Putamen (tissue), 1 donor: ENCODE measurements around the gene OVOL1.
"Not testable (repeated sequence)": the region's sequence is repeated elsewhere in the genome, so short reads cannot be mapped to it uniquely, and the experiment has no call there.

Experiments used
- DNase-seq: peaks from one replicate; pipeline ENCODE4 v3.0.0-alpha.2; 2016; ENCODE audit warnings: low spot score

Gene OVOL1

DNA sequence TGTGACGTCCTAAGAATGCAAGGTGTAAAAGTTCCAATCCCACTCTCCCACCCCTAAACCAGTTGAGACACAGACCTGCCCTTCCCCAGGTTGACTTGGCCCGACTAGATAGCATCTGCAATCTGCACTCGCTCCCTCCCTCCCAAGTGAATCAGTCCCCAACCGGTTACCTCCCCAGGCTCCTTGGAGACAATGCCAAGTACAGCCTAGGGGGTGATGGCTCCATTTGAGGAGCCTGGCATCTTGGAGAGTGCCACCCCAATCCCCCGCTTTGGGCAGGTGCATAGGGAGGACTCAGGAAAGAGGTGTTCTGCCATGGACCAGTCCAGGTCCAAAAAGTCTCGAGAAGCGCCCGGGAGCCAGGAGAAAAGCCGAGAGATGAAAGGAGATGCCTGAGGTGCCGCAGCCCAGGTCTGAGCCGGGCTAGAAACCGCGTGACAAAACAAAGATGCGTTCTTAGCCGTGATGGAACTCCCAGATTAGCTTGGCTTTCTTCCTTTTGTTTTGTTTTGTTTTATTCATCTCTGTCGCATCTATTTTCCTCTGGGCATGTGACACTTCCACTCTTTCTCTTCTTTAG, 28.2 kb downstream of the OVOL1 start:
- DNase-seq: no peak

DNA sequence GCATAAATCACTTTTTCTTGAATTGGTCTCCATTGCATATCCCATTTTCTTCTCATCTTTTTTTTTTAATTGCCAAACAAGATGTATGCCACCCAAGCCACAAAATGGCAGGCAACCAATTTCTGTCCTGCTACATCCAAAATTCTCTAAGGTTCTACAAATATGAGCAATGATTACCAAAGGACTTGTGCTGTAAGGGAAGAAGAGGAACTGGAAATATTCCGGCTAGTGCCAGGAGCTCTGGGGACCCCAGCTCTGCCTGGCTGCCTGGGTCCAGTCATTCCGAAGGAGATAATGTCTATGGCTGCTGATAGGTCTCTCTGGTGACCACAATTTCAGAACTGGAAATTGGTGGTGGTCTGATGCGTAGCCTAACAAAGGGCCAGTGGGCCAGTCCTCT, 29.8 kb downstream of the OVOL1 start:
- DNase-seq: no peak

DNA sequence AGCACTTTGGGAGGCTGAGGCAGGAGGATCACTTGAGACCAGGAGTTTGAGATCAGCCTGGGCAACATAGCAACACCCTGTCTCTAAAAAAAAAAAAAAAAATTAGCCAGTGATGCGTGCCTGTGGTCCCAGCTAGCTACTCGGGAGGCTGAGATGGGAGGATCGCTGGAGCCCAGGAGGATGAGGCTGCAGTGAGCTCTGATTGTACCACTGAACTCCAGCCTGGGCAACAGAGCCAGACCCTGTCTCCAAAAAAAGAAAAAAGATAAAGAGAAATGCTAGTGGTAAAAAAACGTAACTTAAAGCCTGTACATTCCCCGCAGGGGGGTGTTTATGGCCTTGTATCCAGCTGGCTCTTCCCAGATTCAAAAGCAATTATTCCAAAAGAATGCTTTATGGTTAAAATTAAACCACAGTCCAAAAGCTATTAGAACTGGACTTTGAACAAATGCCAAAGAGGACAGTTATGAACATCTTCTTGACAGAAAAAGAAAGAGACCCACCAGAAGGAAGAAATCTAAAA, 30.5 kb downstream of the OVOL1 start:
- DNase-seq: no peak

DNA sequence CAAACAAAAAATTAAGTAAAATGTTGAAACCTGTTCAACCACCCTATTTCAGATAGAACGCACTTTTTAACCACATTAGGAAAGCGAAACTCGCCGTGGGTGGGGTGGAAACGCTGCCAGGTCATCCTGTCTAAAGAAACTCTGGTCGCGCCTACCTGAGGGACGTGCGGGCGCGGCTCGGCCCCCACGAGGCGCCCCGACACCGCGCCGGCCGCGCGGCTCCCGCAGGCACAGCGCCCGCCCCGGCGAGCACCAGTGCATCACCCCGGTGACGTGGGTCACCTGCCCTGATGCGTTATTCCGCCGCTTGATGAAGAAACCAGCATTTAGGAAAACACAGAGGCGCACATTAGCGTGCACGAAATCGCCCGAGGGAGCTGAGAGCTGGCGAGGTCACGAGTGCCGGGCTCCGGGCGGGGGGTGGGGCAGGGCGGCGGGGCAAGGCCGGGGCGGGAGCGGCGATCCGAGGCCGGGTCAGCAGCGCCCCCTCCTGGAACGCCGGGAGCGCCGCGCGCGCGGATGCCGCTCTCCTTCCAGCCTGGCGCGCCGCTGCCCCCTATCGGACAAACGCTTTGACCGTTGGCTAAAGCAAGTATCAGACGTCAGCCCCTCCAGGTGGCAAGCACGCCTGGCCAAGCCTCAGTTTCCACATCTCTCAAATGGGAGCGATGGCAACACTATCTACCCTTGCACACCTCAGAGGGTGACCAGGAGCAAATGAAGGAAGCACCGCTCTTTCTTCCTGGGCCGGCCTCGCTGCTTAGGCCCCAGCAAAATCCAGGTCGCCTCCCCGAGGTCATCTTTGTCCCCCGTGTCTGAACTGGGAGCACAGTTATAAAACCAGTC, 31.2 kb downstream of the OVOL1 start:
- peak; percentile 87 for DNase-seq

DNA sequence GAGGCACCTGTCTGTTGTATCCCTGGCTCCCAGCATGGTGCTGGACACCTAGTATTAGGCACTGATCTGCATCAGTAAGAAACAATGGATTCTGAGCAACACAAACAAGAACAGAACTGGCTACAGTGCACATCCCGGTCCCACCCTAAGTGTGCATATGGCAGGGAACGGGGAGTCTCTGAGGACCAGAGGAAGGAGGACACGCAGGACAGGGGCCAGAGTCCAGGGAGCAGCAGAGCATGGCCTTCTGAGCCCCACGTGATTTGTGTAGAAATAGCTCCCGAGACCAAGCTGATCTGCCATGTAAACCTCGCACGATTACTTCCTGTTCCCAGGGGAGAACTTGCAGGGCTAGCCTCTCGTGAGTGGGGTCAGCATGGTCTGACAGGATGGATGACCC, 34.2 kb downstream of the OVOL1 start:
- no peak for DNase-seq

DNA sequence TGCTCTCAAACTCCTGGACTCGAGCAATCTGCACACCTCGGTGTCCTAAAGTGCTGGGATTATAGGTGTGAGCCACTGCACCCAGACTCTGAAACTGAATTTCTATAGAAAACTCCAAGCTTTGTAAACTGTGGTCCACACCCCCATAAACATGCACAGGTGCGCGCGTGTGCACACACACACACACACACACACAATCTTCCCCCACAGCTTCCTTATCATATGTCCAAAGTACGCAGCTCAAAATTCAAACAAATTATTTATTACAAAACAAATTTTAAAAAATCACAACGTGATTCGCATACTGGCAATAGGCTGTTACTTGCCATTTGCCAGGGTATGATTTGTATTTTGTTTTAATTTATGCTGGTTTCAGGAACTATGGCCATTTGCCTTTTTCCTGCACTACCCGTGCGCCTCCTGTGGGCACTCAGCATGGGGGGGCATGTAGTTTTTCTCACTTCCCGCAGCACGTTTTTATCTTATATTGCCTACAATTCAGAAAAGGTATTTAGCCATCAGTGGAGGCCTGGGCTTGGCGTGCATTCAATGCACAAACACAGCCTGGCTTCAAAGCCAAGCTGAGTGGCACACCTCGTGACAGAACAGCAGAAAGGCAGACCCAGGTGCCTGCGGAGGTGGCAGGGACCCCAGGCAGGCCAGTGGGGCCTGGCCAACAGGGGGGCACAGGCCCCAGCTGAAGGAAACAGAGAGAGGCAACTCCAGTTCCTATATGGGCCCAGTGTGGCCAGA, 36.1 kb downstream of the OVOL1 start:
- no peak for DNase-seq

DNA sequence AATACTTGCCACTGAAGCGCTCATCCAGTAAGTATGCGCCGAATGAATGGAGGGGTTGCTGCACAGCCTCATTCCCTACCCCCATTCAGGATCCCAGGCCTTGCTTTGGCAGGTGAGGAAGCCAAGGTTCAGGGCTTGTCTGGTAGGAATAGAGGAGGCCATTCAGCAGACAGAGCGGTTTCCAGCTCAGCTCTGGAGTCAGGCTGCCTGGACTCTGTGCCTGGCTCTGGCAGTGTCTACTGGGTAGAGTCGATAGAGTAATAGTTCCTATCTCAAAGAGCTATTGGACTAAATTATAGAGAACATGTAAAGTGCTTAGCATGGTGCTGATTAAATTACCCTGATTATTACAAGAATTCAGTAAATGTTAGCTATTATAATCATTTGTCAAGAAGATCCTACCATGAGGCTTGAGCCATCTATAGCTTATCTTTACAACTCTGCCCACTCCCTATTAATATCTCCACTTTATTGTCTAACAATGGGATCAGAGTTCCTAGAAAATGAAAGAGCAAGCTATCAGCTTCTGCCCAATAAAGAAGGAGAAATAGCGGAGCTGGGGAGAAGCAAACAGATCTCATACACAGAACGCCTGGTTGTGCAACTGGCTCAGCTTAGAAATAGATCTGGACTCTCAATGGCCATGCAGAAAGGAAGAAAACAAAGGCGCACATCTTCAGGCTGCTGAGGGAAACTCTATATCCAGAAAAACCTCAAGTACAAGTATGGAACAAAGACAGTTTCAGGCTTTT, 40.3 kb downstream of the OVOL1 start:
- no peak for DNase-seq

DNA sequence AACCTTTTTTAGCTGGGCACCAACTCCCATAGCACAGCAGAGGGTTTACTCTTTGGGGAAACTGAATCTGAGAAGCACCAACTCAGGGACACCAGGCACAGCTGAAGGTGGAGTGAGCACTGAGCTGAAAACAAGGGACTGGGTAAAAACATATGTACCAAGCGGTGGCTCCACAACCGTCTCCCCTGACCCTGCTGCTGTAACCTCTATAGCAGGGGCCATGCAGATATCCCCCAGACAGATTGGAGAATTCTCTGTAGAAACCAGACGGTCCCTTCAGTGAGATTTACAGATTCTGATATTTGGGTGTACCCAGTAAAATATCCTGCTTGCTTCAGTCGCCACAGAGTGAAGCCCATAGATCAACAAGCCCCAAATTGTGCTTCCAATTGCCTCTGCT, 42.6 kb downstream of the OVOL1 start:
- no peak for DNase-seq

DNA sequence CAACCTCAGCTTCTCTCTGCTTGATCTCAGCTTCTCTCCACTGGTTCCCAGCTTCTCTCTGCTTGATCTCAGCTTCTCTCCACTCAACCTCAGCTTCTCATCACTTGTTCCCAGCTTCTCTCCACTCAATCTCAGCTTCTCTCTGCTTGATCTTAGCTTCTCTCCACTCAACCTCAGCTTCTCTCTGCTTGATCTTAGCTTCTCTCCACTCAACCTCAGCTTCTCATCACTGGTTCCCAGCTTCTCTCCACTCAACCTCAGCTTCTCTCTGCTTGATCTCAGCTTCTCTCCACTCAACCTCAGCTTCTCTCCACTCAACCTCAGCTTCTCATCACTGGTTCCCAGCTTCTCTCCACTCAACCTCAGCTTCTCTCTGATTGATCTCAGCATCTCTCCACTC, 45.4 kb downstream of the OVOL1 start:
- DNase-seq: not testable (repeated sequence)

DNA sequence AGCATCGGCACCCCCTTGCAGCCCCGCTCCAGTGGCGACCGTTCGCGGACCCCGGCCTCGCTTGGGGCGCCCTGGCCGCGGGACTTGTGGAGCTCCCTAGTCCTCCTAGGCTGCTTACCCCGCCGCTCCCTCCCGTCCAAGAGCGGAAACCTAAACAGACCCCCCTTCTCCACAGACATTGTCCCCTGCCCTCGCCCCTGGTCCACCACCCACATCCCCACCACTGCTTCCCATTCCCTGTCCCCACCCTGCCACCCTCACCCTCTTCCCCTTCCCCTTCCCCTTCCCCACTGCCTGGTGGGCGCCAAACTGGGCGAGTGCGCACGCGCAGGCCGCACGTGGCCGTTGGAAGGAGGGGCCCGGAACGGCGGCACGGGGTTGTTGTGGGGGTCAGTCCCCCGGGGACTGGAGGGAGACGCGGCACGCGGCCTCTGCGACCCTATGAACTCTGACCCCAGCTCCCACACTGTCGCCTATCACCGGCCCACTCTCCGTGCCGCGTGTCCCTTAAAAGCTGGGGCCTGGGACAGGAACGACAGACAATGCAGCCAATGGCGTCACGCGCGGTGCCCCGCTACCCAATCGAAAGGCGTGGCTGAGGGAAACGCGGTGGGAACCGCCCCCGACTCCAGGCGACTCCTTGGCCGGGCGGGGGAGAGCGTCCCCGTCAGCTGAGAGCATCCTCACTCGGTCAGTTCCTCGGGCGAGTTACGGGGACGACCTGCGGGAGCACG, 46.6 kb downstream of the OVOL1 start, which contains the start of gene SNX32:
Gene SNX32, plus strand, starts transcription at position 667 of the 734 bp plus-strand sequence. CDS start 103 bp downstream, outside the sequence.
- peak; percentile 93 for DNase-seq

DNA sequence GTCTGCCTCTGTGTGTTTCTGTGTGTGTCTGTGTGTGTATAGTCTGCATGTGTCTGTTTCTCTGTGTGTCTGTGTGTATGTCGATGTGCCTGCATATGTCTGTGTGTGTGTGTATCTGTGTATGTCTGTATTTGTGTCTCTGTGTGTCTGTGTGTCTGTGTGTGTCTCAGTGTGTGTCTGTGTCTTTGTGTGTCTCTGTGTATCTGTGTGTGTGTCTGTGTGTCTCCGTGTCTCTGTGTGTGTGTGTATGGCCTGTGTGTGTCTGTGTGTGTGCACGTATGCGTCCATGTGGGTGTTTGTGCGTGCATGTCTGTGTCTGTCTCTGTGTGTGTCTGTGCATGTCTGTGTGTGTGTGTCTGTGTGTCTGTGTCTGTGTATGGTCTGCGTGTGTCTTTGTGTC, 47.3 kb downstream of the OVOL1 start:
- no peak for DNase-seq

DNA sequence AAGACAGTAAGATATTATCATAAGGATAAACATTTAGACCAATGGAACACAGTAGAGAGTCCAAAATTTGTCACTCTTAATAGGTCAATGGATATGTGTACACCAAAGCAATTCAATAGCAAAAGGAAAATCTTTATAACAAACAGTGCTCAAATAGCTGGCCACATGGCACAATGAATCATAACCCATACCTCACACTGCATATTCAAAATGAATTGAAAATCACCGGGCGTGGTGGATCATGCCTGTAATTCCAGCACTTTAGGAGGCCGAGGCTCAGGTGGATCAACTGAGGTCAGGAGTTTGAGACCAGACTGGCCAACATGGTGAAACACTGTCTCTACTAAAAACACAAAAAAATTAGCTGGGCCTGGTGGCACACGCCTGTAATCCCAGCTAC, 55.3 kb downstream of the OVOL1 start:
- no peak for DNase-seq

DNA sequence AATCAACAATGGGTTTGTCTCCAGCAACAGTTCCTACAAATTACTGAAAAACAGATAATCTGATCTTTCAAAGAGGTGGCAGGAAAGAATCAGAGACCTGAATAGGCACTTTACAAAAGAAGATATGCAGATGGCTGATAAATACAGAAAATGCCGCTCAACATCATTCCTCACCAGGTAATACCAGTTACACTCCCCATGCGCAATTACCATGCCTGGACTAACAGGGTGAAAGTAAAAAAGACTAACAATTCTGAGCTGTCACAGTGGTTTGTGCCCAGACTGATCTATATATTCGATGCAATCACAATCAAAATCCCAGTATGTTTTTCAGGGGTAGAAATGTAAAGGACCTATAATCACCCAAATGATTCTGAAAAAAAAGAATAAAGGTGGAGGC, 56.9 kb downstream of the OVOL1 start:
- no peak for DNase-seq

DNA sequence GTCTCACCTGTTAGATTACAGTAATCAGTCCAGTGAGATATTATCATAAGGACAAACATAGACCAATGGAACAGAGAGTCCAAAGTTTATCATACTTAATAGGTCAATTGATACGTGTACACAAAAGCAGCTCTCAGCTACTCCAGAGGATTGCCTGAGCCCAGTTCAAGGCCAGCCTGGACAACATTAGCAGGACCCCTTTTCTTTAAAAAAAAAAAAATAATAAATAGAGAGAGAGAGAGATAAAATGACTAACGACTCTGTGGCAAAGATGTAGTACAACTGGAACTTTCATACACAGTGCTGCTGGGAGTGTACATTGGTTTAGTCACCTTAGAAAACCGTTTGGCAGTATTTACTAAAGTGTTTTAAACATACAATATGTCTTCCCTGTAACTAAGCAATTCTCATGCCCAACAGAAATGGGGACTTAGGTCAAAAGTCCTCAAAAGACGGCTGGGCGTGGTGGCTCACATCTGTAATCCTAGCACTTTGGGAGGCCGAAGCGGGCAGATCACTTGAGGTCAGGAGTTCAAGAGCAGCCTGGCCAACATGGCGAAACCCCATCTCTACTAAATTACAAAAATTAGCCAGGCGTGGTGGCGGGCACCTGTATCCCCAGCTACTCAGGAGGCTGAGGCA, 57.5 kb downstream of the OVOL1 start:
- no peak for DNase-seq
